ENCODE measurements around the gene PLIN1.

Gene PLIN1

GRCh38 chr15:89621547-89621946 is 57.6 kb downstream of the PLIN1 start:
- no peak for DNase-seq

GRCh38 chr15:89616228-89616627 is 62.9 kb downstream of the PLIN1 start:
- DNase-seq = no peak

- DNase-seq = no peak
These were observed 64.0 kb downstream of the PLIN1 start for GRCh38 chr15:89615135-89615534.
